ENCODE data around the gene ZFP36L1. TPM values are rescaled to one million over a fixed set of nuclear protein-coding genes. Genes with fewer than 3 reads are reported as not detected.

ZFP36L1 gene
- total and polyA plus RNA-seq, 2 experiments from 2014 or later = 219 to 1,327 TPM

- TF ChIP-seq, protein P1, sequence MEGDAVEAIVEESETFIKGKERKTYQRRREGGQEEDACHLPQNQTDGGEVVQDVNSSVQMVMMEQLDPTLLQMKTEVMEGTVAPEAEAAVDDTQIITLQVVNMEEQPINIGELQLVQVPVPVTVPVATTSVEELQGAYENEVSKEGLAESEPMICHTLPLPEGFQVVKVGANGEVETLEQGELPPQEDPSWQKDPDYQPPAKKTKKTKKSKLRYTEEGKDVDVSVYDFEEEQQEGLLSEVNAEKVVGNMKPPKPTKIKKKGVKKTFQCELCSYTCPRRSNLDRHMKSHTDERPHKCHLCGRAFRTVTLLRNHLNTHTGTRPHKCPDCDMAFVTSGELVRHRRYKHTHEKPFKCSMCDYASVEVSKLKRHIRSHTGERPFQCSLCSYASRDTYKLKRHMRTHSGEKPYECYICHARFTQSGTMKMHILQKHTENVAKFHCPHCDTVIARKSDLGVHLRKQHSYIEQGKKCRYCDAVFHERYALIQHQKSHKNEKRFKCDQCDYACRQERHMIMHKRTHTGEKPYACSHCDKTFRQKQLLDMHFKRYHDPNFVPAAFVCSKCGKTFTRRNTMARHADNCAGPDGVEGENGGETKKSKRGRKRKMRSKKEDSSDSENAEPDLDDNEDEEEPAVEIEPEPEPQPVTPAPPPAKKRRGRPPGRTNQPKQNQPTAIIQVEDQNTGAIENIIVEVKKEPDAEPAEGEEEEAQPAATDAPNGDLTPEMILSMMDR (IDR thresholded peaks at IDR 0.05; ENCODE audit: low read depth, low read length) = no peak
- DNase-seq (ENCODE audit: low read depth in 1 of 2, low spot score in 1 of 2) = peak in 1 of 2 donors; percentile 43
- H3K27ac ChIP-seq = no peak overlapping the region
- H3K36me3 ChIP-seq = no peaks in the 10 kb centered on the region
- H3K4me3 ChIP-seq = no peak overlapping the region
- H3K27me3 ChIP-seq = no peaks in the 10 kb centered on the region
- H3K9me3 ChIP-seq (ENCODE audit: low read depth) = no peaks in the 10 kb centered on the region
- H3K4me1 ChIP-seq (ENCODE audit: low read depth) = peaks cover 19% of the 10 kb centered on the region
Observed at GRCh38 chr14:68800390-68800789, 7.5 kb upstream of the ZFP36L1 start.

DNA sequence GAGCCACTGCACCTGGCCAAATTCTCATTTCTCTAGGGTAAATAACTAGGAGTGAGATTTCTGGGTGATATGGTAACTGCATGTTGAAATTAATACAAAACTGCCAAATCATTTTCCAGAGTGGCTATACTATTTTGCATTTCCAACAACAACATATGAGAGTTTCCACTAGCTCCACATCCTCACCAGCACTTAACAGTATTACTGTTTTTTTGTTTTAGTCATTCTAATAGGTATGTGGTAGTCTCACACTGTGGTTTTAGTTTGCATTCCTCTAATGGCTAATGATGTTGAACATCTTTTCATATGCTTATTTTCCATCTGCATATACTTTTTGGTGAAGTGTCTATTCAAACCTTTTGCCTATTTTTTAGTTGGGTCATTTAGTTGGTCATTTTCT is 5.8 kb upstream of the ZFP36L1 start:
- Histone ChIP-seq H3K27ac (no peak overlapping the region), H3K4me3 (no peak overlapping the region), H3K9me3 (ENCODE audit: low read depth) (no peaks in the 10 kb centered on the region)

DNA sequence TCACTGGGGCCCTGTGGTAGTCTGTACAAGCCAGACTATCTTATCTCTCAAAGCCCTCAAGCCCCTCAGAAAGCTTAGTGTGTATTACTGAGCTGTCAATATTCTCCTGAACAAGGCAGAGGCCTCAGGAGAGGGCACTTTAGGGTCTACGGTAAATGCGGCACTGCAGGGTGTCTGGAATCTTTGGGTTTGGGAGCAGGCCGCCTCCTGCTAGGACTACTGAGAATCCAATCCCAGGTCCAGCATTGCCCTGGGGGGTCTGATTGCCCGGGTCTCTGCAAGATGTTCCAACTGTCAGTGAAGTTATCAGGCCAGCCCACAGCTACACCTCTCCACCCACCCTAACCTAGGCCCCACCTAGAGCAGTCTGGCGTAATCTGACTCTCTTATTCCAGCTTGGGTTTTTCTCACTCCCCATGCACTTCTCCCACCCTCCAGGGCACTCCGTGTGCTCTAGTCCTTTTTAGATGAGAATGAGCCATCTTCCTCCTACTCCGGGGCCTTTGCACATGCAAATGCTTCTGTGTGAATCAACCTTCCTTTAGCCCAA is 4.3 kb upstream of the ZFP36L1 start:
- H3K9me3 ChIP-seq (ENCODE audit: low read depth) = no peaks in the 10 kb centered on the region
- peaks cover 19% of the 10 kb centered on the region for H3K4me1 ChIP-seq (ENCODE audit: low read depth)
- H3K36me3 ChIP-seq = no peaks in the 10 kb centered on the region
- TF ChIP-seq, protein P1 (IDR thresholded peaks at IDR 0.05; ENCODE audit: low read depth, low read length) = no peak
- no peak overlapping the region for H3K4me3 ChIP-seq
- H3K27ac ChIP-seq = peak overlapping the region; percentile 98
- H3K27me3 ChIP-seq = no peaks in the 10 kb centered on the region
- peak in 1 of 2 donors; percentile 55 for DNase-seq (ENCODE audit: low read depth in 1 of 2, low spot score in 1 of 2)

More for the DNA sequence above, 5.8 kb upstream of the ZFP36L1 start:
- TF ChIP-seq, protein P1 (IDR thresholded peaks at IDR 0.05; ENCODE audit: low read depth, low read length) = no peak
- Histone ChIP-seq H3K4me1 (ENCODE audit: low read depth) (peaks cover 19% of the 10 kb centered on the region), H3K36me3 (no peaks in the 10 kb centered on the region), H3K27me3 (no peaks in the 10 kb centered on the region)
- no peak for DNase-seq (ENCODE audit: low read depth in 1 of 2, low spot score in 1 of 2)

DNA sequence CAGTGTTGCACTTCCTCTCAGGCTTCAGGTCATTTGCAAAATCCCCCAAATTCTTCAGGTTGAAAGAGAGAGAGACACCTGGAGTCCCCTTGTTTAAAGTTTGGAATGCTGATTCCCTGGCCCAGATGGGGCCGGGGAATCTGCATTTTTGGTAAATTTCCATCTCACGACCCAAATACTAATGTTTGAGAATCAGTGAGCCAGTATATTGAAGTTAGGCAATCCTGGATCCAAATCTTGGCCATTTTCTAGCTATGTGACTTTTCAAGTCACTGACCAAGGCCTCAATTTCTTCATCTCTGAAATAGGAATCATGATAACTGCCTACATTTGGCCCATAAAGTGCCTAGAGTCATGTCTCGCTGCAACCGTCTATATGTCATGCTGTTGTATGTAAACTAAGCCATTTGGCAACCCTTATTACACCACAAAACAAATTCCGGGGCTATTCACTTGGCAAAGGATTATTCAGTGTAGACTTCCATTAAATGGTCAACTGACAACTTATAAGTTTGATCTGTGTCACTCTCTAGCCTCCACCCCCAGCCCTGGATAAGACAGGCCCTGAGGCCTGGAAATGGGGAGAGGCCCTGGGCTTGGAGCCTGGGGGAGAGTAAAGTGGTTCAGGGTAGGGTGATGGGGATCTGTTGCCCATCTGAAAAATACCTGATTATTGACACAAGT is 3.7 kb upstream of the ZFP36L1 start:
- peak overlapping the region; percentile 77 for H3K4me3 ChIP-seq
- peaks cover 19% of the 10 kb centered on the region for H3K4me1 ChIP-seq (ENCODE audit: low read depth)
- DNase-seq (ENCODE audit: low read depth in 1 of 2, low spot score in 1 of 2) = no peak
- H3K27me3 ChIP-seq = no peaks in the 10 kb centered on the region
- H3K27ac ChIP-seq = peak overlapping the region; percentile 98
- TF ChIP-seq, protein P1 (IDR thresholded peaks at IDR 0.05; ENCODE audit: low read depth, low read length) = no peak
- H3K36me3 ChIP-seq = peaks cover 3% of the 10 kb centered on the region
- H3K9me3 ChIP-seq (ENCODE audit: low read depth) = no peaks in the 10 kb centered on the region

GRCh38 chr14:68795597-68796417 is 2.9 kb upstream of the ZFP36L1 start:
- DNase-seq (ENCODE audit: low read depth in 1 of 2, low spot score in 1 of 2) = peak; percentile 79 to 82
- peaks cover 6% of the 10 kb centered on the region for H3K36me3 ChIP-seq
- peak overlapping the region; percentile 98 for H3K27ac ChIP-seq
- TF ChIP-seq, protein P1 (IDR thresholded peaks at IDR 0.05; ENCODE audit: low read depth, low read length) = peak; percentile 58
- H3K4me3 ChIP-seq = peak overlapping the region; percentile 77
- H3K27me3 ChIP-seq = no peaks in the 10 kb centered on the region
- H3K4me1 ChIP-seq (ENCODE audit: low read depth) = peaks cover 19% of the 10 kb centered on the region
- no peaks in the 10 kb centered on the region for H3K9me3 ChIP-seq (ENCODE audit: low read depth)
